NCI-H1694 treated with DMSO at 0.1 percent for 48 hours (cell line): ENCODE data around the gene SCAF11.

ENCODE experiments used
- DNase-seq: peaks from one replicate; lab custom pipeline; 2025; lab: John Stamatoyannopoulos, UW

The SCAF11 gene

GRCh38 chr12:45978108-45978507, 12.3 kb downstream of the SCAF11 start:
- no peak for DNase-seq

DNA sequence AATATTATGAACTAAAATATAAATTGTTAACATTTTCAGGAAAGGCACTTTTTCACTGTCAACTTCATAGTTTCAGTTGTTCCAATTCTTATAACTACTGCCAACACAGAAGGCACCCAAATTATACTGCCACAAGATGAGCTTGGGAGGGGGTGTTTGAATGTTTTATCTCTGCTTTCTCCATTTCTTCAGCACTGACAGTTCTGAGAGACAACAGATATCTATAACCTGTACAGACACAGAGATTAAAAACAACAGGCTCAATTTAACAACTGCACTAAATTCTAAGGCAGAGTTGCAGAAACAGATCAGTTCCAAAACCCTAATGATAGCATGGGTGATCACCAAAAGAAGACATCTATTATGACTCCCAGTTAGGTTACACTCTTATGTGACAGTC, 12.8 kb downstream of the SCAF11 start:
- no peak for DNase-seq

- no peak for DNase-seq
Observed at GRCh38 chr12:45975506-45975905, 14.9 kb downstream of the SCAF11 start.

- DNase-seq = no peak
Observed at GRCh38 chr12:45974883-45975282, 15.5 kb downstream of the SCAF11 start.

DNA sequence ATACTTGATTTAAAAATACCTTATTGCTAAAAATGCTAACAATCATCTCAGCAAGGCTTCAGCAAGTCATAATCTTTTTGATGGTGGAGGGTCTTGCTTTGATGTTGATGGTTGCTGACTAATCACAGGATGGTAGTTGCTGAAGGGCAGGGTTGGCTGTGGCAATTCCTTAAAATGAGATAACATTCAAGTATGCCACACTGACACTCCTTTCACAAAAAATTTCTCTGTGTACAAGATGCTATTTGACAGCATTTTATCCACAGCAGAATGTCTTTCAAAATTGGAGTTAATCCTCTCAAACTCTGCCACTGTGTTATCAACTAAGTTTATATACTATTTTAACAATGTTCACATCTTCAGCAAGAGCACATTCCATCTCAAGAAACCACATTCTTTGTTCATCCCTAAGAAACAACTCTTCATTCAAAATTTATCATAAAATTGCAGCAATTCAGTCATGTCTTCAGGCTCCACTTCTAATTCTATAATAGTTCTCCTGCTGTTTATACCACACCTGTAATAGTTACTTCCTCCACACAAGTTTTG, 16.1 kb downstream of the SCAF11 start:
- no peak for DNase-seq

GRCh38 chr12:45973526-45973925, 16.8 kb downstream of the SCAF11 start:
- DNase-seq = no peak

DNA sequence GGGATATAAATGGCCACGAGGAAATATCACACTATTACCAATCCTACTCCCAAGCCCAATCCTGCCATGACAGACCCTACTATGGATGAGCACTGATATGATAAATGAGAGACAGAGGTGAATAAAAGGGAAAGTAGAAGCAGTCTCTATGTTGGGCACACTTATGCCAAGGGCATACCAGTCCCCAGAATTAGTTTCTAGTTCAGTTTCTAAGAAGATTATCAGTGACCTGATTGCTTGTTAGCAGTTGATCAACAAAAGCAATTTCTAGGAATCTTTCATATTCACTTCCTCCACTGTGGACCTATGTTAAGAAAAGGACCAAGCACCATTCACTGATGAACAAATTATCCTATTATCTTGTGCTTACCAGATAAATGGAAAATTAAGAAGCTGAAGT, 20.0 kb downstream of the SCAF11 start:
- DNase-seq = no peak

DNA sequence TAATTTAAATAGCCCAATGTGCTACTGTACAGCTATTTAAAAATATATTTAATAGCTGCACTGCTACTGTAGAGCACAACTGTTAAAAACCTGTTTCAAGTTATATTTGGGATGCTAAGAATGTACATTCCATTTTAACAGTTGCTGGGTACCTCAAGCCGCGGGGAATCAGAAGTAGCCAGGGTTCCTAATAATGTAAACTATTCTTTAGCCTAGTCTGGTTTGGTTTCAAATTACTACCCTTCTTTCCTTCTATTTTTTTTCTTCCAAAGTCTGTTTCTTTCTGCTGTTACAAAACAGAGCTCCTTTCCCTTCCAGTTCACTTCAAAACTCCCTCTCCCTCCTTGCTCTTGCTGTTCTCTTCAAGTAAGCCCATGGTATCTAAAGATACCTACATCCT, 21.3 kb downstream of the SCAF11 start:
- DNase-seq = no peak

GRCh38 chr12:45966486-45966885, 23.9 kb downstream of the SCAF11 start:
- no peak for DNase-seq

GRCh38 chr12:45962553-45963325, 27.6 kb downstream of the SCAF11 start:
- no peak for DNase-seq

GRCh38 chr12:45959728-45960127, 30.6 kb downstream of the SCAF11 start:
- DNase-seq = no peak

- DNase-seq = no peak
Observed at GRCh38 chr12:45959025-45959424, 31.3 kb downstream of the SCAF11 start.

- no peak for DNase-seq
Observed at GRCh38 chr12:45948546-45948945, 41.8 kb downstream of the SCAF11 start.

GRCh38 chr12:45946435-45946834, 43.9 kb downstream of the SCAF11 start:
- no peak for DNase-seq

DNA sequence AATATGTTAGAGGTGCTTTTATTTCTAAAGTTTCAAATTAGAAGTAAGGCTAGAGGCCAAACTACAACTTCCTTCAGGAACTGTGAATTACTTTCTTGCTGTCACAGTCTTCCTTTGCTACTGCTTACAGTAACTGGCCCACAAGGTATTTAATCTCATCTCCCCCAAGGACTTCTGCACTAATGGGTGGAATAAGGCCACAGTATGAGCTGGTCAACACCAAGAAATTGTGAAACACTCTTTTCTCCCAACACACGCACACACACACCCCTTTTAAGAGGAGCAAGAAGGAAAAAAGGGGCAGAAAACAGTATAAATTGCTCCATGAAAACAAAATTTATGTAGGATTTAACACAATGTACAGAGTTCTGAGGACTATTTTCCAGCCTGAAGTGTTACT, 45.6 kb downstream of the SCAF11 start:
- DNase-seq = no peak

DNA sequence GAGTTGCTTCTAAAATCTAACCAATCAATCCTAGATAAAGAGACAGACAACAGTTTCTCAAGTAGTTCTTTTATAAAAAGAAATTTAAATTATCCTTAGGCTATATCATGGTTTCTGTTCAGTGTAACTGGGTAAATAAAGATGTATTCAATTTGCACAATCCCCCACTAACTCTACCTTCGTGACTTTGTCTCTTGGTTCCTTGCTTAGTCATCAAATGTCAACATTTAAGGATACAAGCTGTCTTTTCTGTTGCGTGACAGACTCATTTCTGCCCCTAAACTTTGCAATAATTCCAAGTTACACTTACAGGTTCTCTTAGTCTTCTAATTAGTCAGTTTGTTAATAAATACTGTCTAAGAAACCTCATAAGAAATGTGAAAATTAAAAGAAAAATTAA, 50.6 kb downstream of the SCAF11 start:
- no peak for DNase-seq

GRCh38 chr12:45938566-45938965, 51.8 kb downstream of the SCAF11 start:
- DNase-seq = no peak

DNA sequence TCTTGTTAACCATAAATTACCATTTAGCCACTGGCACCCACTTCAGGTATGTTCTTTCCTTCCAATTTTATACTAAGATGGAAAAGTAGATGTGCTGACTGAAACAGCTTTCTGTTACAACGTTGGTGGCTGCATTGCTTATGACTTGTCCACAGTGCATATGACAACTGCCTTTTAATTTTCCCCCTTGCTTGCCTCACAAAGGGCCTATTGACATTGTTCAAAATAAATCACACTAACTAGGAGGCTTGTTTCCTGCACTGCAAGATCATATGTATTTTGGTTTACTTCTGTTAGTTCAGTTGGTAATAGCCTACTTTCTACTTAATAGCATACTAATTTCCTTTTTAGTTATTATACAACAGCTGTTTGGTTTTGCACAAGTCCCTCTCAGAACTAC, 55.4 kb downstream of the SCAF11 start:
- DNase-seq = no peak

DNA sequence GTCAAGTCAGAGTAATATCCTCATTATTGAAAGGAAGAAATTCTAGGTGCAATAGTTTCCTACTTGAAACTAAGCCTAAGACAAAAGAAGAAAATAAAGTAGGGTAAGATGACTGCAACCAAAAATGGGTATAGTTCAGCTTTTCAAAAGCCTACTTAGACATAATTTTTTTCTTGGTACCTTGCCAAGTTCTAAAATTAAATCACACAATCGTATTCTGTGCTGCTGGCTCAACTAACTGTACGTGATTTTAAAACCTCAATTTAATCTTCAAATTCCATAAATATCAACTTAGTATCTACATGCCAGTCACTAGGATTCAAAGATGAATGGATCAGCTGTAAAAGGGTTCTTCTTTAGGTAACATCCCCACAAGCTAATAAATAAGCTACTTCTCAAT, 56.9 kb downstream of the SCAF11 start:
- no peak for DNase-seq

- DNase-seq = no peak
Observed at GRCh38 chr12:45930369-45930768, 60.0 kb downstream of the SCAF11 start.

- DNase-seq = no peak
Observed at GRCh38 chr12:45928309-45928708, 62.1 kb downstream of the SCAF11 start.

DNA sequence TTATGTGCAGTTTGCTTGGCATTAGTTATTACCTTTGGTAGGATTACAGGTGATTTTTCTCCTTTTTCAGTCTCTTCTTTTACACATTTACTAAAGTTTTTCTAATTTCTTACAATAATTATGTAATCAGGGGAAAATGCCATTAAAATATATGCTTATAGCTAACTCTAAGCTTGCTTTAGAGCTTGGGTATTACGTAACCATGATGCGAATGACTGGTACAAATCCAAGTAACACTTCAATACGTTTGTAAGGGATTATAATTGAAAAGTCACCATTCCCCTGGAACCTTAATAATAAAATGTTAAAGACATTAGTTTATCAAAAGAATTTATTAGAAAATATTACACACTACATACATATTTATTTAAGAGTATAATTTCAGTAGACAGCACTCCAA, 71.6 kb downstream of the SCAF11 start:
- no peak for DNase-seq

GRCh38 chr12:45915405-45915804, 75.0 kb downstream of the SCAF11 start:
- no peak for DNase-seq

DNA sequence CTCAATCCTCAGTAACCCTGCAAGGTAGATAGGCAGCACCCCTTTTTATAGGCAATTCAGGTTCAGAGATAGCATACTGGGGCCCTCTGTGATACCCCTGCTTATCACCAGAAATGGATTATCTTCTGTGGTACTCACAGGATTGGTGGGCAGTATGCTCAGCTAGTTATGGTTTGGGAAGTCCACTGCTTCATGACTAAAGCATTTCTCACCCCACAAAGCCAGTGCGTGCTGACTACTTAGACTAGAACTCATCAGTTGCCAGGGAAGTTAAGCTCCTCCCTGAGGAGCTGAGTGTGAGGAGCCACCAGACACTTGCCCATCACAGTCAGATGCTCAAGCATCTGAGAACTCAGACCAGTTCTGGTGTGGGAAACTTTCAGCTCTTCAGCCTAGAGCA, 76.3 kb downstream of the SCAF11 start:
- DNase-seq = no peak
